ENCODE data around the gene NFATC4. TPM values are rescaled to one million over a fixed set of nuclear protein-coding genes. Genes with fewer than 3 reads are reported as not detected.
"Not testable (repeated sequence)": the region's sequence is repeated elsewhere in the genome, so short reads cannot be mapped to it uniquely, and the experiment has no call there.

Gene NFATC4
- total RNA-seq (2014; rRNA removed; shearing (Covaris generic); ENCODE audit: low replicate concordance) = 4.9 and 14.5 TPM in 2 replicates

GRCh38 chr14:24367514-24368211 is at the start of gene NFATC4:
Gene NFATC4, plus strand, starts transcription at chr14:24368184. Its CDS starts 157 bp downstream, at chr14:24368341.
- no peaks in the 10 kb centered on the region for H3K27me3 ChIP-seq
- peak within 1 kb of the TSS; percentile 61 for H3K4me3 ChIP-seq
- H3K36me3 ChIP-seq = no peaks in the 10 kb centered on the region; the same call in 1 of the 2 replicates
- H3K9me3 ChIP-seq = no peaks in the 10 kb centered on the region
- DNase-seq = peak; percentile 65

- Histone ChIP-seq H3K36me3 (no peaks in the 10 kb centered on the region), H3K27me3 (no peaks in the 10 kb centered on the region), H3K4me3 (no peak overlapping the region), H3K9me3 (no peaks in the 10 kb centered on the region)
- DNase-seq = no peak
Measured at GRCh38 chr14:24321212-24321975, 46.6 kb upstream of the NFATC4 start.

GRCh38 chr14:24322672-24323071 is 45.3 kb upstream of the NFATC4 start:
- no peaks in the 10 kb centered on the region for H3K27me3 ChIP-seq
- no peaks in the 10 kb centered on the region for H3K36me3 ChIP-seq
- no peak overlapping the region for H3K4me3 ChIP-seq
- DNase-seq = no peak
- no peaks in the 10 kb centered on the region for H3K9me3 ChIP-seq

- no peaks in the 10 kb centered on the region for H3K27me3 ChIP-seq
- H3K4me3 ChIP-seq = no peak overlapping the region
- no peaks in the 10 kb centered on the region for H3K9me3 ChIP-seq
- DNase-seq = no peak
- H3K36me3 ChIP-seq = no peaks in the 10 kb centered on the region
Measured at GRCh38 chr14:24323341-24323740, 44.6 kb upstream of the NFATC4 start.

GRCh38 chr14:24324024-24324423 is 44.0 kb upstream of the NFATC4 start:
- Histone ChIP-seq H3K36me3 (no peaks in the 10 kb centered on the region), H3K9me3 (no peaks in the 10 kb centered on the region), H3K4me3 (no peak overlapping the region), H3K27me3 (no peaks in the 10 kb centered on the region)
- no peak for DNase-seq

GRCh38 chr14:24325041-24325530 is 42.9 kb upstream of the NFATC4 start:
- DNase-seq = no peak
- Histone ChIP-seq H3K27me3 (no peaks in the 10 kb centered on the region), H3K36me3 (no peaks in the 10 kb centered on the region), H3K9me3 (no peaks in the 10 kb centered on the region), H3K4me3 (no peak overlapping the region)

- Histone ChIP-seq H3K9me3 (no peaks in the 10 kb centered on the region), H3K4me3 (no peak overlapping the region), H3K27me3 (no peaks in the 10 kb centered on the region), H3K36me3 (no peaks in the 10 kb centered on the region)
- DNase-seq = no peak
Measured at GRCh38 chr14:24325963-24326362, 42.0 kb upstream of the NFATC4 start.

- no peak for DNase-seq
- Histone ChIP-seq H3K36me3 (no peaks in the 10 kb centered on the region), H3K27me3 (no peaks in the 10 kb centered on the region), H3K4me3 (no peak overlapping the region), H3K9me3 (no peaks in the 10 kb centered on the region)
Measured at GRCh38 chr14:24327303-24327702, 40.7 kb upstream of the NFATC4 start.

- peak; percentile 31 for DNase-seq
- H3K36me3 ChIP-seq, H3K9me3 ChIP-seq, H3K27me3 ChIP-seq, H3K4me3 ChIP-seq: not testable (repeated sequence)
Measured at GRCh38 chr14:24327914-24328313, 40.1 kb upstream of the NFATC4 start.

- Histone ChIP-seq H3K4me3 (no peak overlapping the region), H3K9me3 (no peaks in the 10 kb centered on the region), H3K36me3 (no peaks in the 10 kb centered on the region), H3K27me3 (no peaks in the 10 kb centered on the region)
- no peak for DNase-seq
Measured at GRCh38 chr14:24329073-24329663, 38.8 kb upstream of the NFATC4 start.

GRCh38 chr14:24329736-24330135 is 38.2 kb upstream of the NFATC4 start:
- Histone ChIP-seq H3K36me3 (no peaks in the 10 kb centered on the region), H3K9me3 (no peaks in the 10 kb centered on the region), H3K27me3 (no peaks in the 10 kb centered on the region), H3K4me3 (no peak overlapping the region)
- DNase-seq = no peak

GRCh38 chr14:24330973-24331674 is 36.9 kb upstream of the NFATC4 start:
- Histone ChIP-seq H3K4me3 (no peak overlapping the region), H3K36me3 (no peaks in the 10 kb centered on the region), H3K27me3 (no peaks in the 10 kb centered on the region), H3K9me3 (no peaks in the 10 kb centered on the region)
- no peak for DNase-seq

- no peak for DNase-seq
- Histone ChIP-seq H3K4me3 (no peak overlapping the region), H3K27me3 (no peaks in the 10 kb centered on the region), H3K9me3 (no peaks in the 10 kb centered on the region), H3K36me3 (no peaks in the 10 kb centered on the region)
Measured at GRCh38 chr14:24331731-24332267, 36.2 kb upstream of the NFATC4 start.

- DNase-seq = peak; percentile 14
- no peaks in the 10 kb centered on the region for H3K27me3 ChIP-seq
- no peak overlapping the region for H3K4me3 ChIP-seq
- no peaks in the 10 kb centered on the region for H3K9me3 ChIP-seq
- no peaks in the 10 kb centered on the region for H3K36me3 ChIP-seq
Measured at GRCh38 chr14:24332268-24332993, 35.6 kb upstream of the NFATC4 start.

- H3K4me3 ChIP-seq = peak within 1 kb of the TSS; percentile 30
- no peaks in the 10 kb centered on the region for H3K9me3 ChIP-seq
- no peaks in the 10 kb centered on the region for H3K27me3 ChIP-seq
- DNase-seq = no peak
- no peaks in the 10 kb centered on the region for H3K36me3 ChIP-seq
Measured at GRCh38 chr14:24334431-24335291, 33.3 kb upstream of the NFATC4 start, which contains the start of gene ADCY4. Gene ADCY4, minus strand, starts transcription at chr14:24335071. Its CDS starts 419 bp downstream, at chr14:24334652.
